HG02588 (cell line): ENCODE data around the gene P2RY11.

Experiments
- ATAC-seq: cut with Tn5 transposase; IDR thresholded peaks from one replicate; pipeline ENCODE4 v1.9.1; 2021; ENCODE audit warnings: mild to moderate bottlenecking, moderate library complexity; ENCODE audit not compliant: unreplicated experiment

Gene P2RY11

GRCh38 chr19:10137751-10138682, 26.5 kb downstream of the P2RY11 start:
- no peak for ATAC-seq

GRCh38 chr19:10138879-10139795, 27.6 kb downstream of the P2RY11 start:
- ATAC-seq, result no peak

GRCh38 chr19:10139952-10140351, 28.5 kb downstream of the P2RY11 start:
- ATAC-seq, result no peak

- ATAC-seq, result no peak
Measured at GRCh38 chr19:10141479-10141878, 30.0 kb downstream of the P2RY11 start.

- ATAC-seq, result no peak
Measured at GRCh38 chr19:10141973-10142372, 30.5 kb downstream of the P2RY11 start.

GRCh38 chr19:10142701-10143375, 31.3 kb downstream of the P2RY11 start:
- no peak for ATAC-seq

- ATAC-seq, result no peak
Measured at GRCh38 chr19:10143681-10144080, 32.2 kb downstream of the P2RY11 start.

- ATAC-seq, result no peak
Measured at GRCh38 chr19:10144361-10144760, 32.9 kb downstream of the P2RY11 start.

- ATAC-seq, result no peak
Measured at GRCh38 chr19:10145031-10145430, 33.5 kb downstream of the P2RY11 start.

GRCh38 chr19:10146142-10146541, 34.6 kb downstream of the P2RY11 start:
- no peak for ATAC-seq

GRCh38 chr19:10149427-10149826, 37.9 kb downstream of the P2RY11 start:
- ATAC-seq, result no peak

GRCh38 chr19:10151521-10151920, 40.0 kb downstream of the P2RY11 start:
- no peak for ATAC-seq

GRCh38 chr19:10152100-10152499, 40.6 kb downstream of the P2RY11 start:
- no peak for ATAC-seq

GRCh38 chr19:10155839-10156238, 44.3 kb downstream of the P2RY11 start:
- no peak for ATAC-seq

- ATAC-seq, result no peak
Measured at GRCh38 chr19:10158071-10158470, 46.6 kb downstream of the P2RY11 start.

- ATAC-seq, result no peak
Measured at GRCh38 chr19:10158485-10158884, 47.0 kb downstream of the P2RY11 start.

GRCh38 chr19:10159610-10160009, 48.1 kb downstream of the P2RY11 start:
- ATAC-seq, result no peak

- ATAC-seq, result no peak
Measured at GRCh38 chr19:10163536-10163935, 52.0 kb downstream of the P2RY11 start.
